Suprapubic skin (tissue), 4 donors: ENCODE results near the gene ERC2. TPM values are rescaled to one million over a fixed set of nuclear protein-coding genes. Genes with fewer than 3 reads are reported as not detected.

Source experiments
- DNase-seq, 2 donors: peaks; one replicate each; pipeline ENCODE4 v3.0.0-alpha.2; 2019; ENCODE audit warnings: low spot score in 2 of 2
- H3K27ac ChIP-seq: fragments of 200-600 bp; sonication (generic); one replicate; pipeline ENCODE4 v1.5.1; 2019
- H3K27me3 ChIP-seq: fragments of 200-600 bp; sonication (generic); one replicate; pipeline ENCODE4 v1.5.1; 2019
- H3K36me3 ChIP-seq: fragments of 200-600 bp; sonication (generic); one replicate; pipeline ENCODE4 v1.5.1; 2019
- H3K4me1 ChIP-seq: fragments of 200-600 bp; sonication (generic); one replicate; pipeline ENCODE4 v1.5.1; 2019
- H3K4me3 ChIP-seq: fragments of 200-600 bp; sonication (generic); one replicate; pipeline ENCODE4 v1.5.1; 2019; ENCODE audit warnings: mild to moderate bottlenecking
- H3K9me3 ChIP-seq: fragments of 200-600 bp; sonication (generic); one replicate; pipeline ENCODE4 v1.5.1; 2019
- CTCF ChIP-seq, 2 donors: fragments of 200-600 bp in 1 of 2; fragments of 450-650 bp in 1 of 2; sonication (generic) in 1 of 2; IDR thresholded peaks; one replicate each; pipeline ENCODE4 v1.5.1; 2016 to 2019; ENCODE audit warnings: antibody characterized with exemption in 2 of 2, mild to moderate bottlenecking in 1 of 2, moderate library complexity in 1 of 2
- EP300 ChIP-seq: sonication (generic); formaldehyde crosslinking; IDR thresholded peaks from one replicate; pipeline ENCODE4 v1.6.1; 2017; ENCODE audit warnings: antibody characterized with exemption
- POLR2A ChIP-seq, 2 donors: fragments of 450-650 bp; IDR thresholded peaks; one replicate each; pipeline ENCODE4 v1.6.1; 2017; ENCODE audit warnings: antibody characterized with exemption in 2 of 2, mild to moderate bottlenecking in 2 of 2, moderate library complexity in 2 of 2
- POLR2AphosphoS5 ChIP-seq, 3 donors: sonication (generic); formaldehyde crosslinking; IDR thresholded peaks; one replicate each; pipeline ENCODE4 v1.6.1; 2017; ENCODE audit warnings: antibody characterized with exemption in 3 of 3
- WGBS: methylation state at CpG from one replicate; pipeline ENCODE4 v1.1.5; 2018; 5-methylcytosine and 5-hydroxymethylcytosine counted together
- total RNA-seq, 4 donors: library from RNA; depleted of rRNA; stranded (reverse); fragments of >200 nt; gene quantifications; one replicate each; pipeline ENCODE4 v1.1.0, GENCODE V29; 2016

The ERC2 gene
- total RNA-seq, 4 donors from 2014 or later, result 0.21 TPM; not detected in 3

GRCh38 chr3:55467099-55467498 lies 1001.2 kb downstream of the ERC2 start:
- no peak for TF ChIP-seq POLR2AphosphoS5 (IDR thresholded peaks at IDR 0.05)
- TF ChIP-seq POLR2A (IDR thresholded peaks at IDR 0.05), result no peak
- TF ChIP-seq EP300, result no peak
- TF ChIP-seq CTCF (IDR thresholded peaks at IDR 0.05), result no peak
- H3K27ac ChIP-seq, result no peak overlapping the region
- WGBS, result 62% methylated on average over 2 of the region's 2 CpGs
- H3K27me3 ChIP-seq, result no peaks in the 10 kb centered on the region
- H3K4me1 ChIP-seq, result no peaks in the 10 kb centered on the region
- no peaks in the 10 kb centered on the region for H3K9me3 ChIP-seq
- no peak for DNase-seq
- no peak overlapping the region for H3K4me3 ChIP-seq
- no peaks in the 10 kb centered on the region for H3K36me3 ChIP-seq

- no peak for TF ChIP-seq POLR2A (IDR thresholded peaks at IDR 0.05)
- no peak for TF ChIP-seq EP300
- TF ChIP-seq POLR2AphosphoS5 (IDR thresholded peaks at IDR 0.05), result no peak
- TF ChIP-seq CTCF (IDR thresholded peaks at IDR 0.05), result no peak
- Histone ChIP-seq H3K4me1 (no peaks in the 10 kb centered on the region), H3K27ac (no peak overlapping the region), H3K27me3 (no peaks in the 10 kb centered on the region), H3K36me3 (no peaks in the 10 kb centered on the region), H3K9me3 (no peaks in the 10 kb centered on the region), H3K4me3 (no peak overlapping the region)
- DNase-seq, result no peak
- 87% methylated on average over 3 of the region's 3 CpGs for WGBS
Measured at GRCh38 chr3:55466526-55466925, 1001.7 kb downstream of the ERC2 start.

GRCh38 chr3:55461896-55462295 lies 1006.4 kb downstream of the ERC2 start:
- TF ChIP-seq CTCF (IDR thresholded peaks at IDR 0.05) (no peak), POLR2A (IDR thresholded peaks at IDR 0.05) (no peak), EP300 (no peak), POLR2AphosphoS5 (IDR thresholded peaks at IDR 0.05) (no peak)
- Histone ChIP-seq H3K27me3 (no peaks in the 10 kb centered on the region), H3K27ac (no peak overlapping the region), H3K36me3 (no peaks in the 10 kb centered on the region), H3K9me3 (no peaks in the 10 kb centered on the region), H3K4me3 (no peak overlapping the region), H3K4me1 (no peaks in the 10 kb centered on the region)
- 89% methylated on average over 1 of the region's 1 CpG for WGBS
- DNase-seq, result no peak

GRCh38 chr3:55459838-55460237 lies 1008.4 kb downstream of the ERC2 start:
- H3K4me1 ChIP-seq, result no peaks in the 10 kb centered on the region
- no peak overlapping the region for H3K4me3 ChIP-seq
- no peaks in the 10 kb centered on the region for H3K27me3 ChIP-seq
- no peak overlapping the region for H3K27ac ChIP-seq
- DNase-seq, result no peak
- no peaks in the 10 kb centered on the region for H3K36me3 ChIP-seq
- H3K9me3 ChIP-seq, result no peaks in the 10 kb centered on the region
- TF ChIP-seq POLR2AphosphoS5 (IDR thresholded peaks at IDR 0.05) (no peak), EP300 (no peak), POLR2A (IDR thresholded peaks at IDR 0.05) (no peak), CTCF (IDR thresholded peaks at IDR 0.05) (no peak)

Other genes starting within 250 kb of the ERC2 start
- gene CCDC66, start 88.7 kb upstream of the ERC2 start, total RNA-seq, result 10 to 100 TPM; 17.2 to 50.8 (median 24.9) TPM
- gene TASOR, start 214.8 kb upstream of the ERC2 start, total RNA-seq, result 10 to 100 TPM; 40.0 to 81.7 (median 52.4) TPM